Central memory CD8-positive, alpha-beta T cell (primary cell): ENCODE results near the gene MAN2A1.

Experiments
- ATAC-seq: fragments of 150-1000 bp; cut with Tn5 transposase; replicated peaks from 2 replicates; pipeline ENCODE4 v1.10.0; 2022; ENCODE audit warnings: mild to moderate bottlenecking, moderate FRiP score, moderate number of reproducible peaks; ENCODE audit not compliant: poor library complexity, severe bottlenecking; ENCODE audit errors: extremely low read depth
- DNase-seq, 2 donors: peaks; one replicate each; pipeline ENCODE4 v3.0.0; 2021; ENCODE audit warnings: low spot score in 2 of 2
- H3K27ac Mint-ChIP-seq: one replicate; pipeline ENCODE4 v1.8.0; 2022; ENCODE audit warnings: low read depth, mild to moderate bottlenecking, moderate library complexity, mixed read lengths
- H3K27me3 Mint-ChIP-seq: one replicate; pipeline ENCODE4 v1.8.0; 2022; ENCODE audit warnings: mixed read lengths
- H3K36me3 Mint-ChIP-seq: one replicate; pipeline ENCODE4 v1.8.0; 2022; ENCODE audit warnings: mild to moderate bottlenecking, moderate library complexity, mixed read lengths; ENCODE audit not compliant: insufficient read depth
- H3K4me1 Mint-ChIP-seq: one replicate; pipeline ENCODE4 v1.8.0; 2022; ENCODE audit warnings: mixed read lengths
- H3K4me3 Mint-ChIP-seq: one replicate; pipeline ENCODE4 v1.8.0; 2022; ENCODE audit warnings: mild to moderate bottlenecking, moderate library complexity, mixed read lengths
- H3K9me3 Mint-ChIP-seq: one replicate; pipeline ENCODE4 v1.8.0; 2022; ENCODE audit warnings: mixed read lengths

Gene MAN2A1

DNA sequence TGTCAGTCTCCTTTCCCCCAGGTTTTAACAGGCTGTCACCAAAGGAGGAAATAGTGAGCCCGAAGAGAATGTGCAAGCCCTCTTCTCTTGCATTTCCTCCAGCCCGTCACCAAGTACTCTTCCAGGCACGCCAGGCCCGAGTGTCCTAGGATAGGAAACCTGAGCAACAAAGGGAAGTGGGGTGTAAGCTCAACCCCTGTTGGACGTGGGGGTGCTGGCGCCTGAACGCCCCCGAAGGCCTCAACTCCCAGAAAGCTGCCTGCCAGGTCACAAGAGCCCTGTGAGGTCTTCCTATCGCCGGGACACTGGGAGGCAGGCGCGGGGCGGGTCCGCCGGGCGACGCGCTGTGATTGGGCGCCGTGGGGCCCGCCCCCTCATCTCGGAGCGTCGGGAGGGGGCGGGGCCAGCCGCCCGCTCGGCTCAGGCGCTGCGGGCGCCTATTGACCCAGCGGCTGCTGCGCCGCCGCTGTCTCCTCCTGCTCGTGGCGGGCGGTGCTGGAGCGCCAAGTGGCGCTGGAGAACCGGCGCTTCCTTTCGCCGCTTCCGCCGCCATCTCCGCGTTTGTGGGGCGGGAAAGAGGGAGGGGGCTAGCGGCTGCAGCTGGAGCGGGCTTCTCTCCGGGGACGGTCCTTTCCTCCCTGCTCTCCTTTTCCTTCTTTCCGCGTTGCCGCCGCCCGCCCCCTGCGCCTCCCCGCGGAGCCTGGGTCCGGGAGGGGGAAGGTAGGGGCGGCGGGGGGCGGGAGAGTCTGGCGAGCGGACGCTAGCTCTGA, 572 bp upstream of the MAN2A1 start:
- peak; percentile 50 to 54 for DNase-seq
- peak overlapping the region; percentile 88 for H3K27ac Mint-ChIP-seq
- H3K4me1 Mint-ChIP-seq: peaks cover 35% of the 10 kb centered on the region
- peak; percentile 75 for ATAC-seq
- H3K27me3 Mint-ChIP-seq: no peaks in the 10 kb centered on the region
- H3K36me3 Mint-ChIP-seq: peaks cover 17% of the 10 kb centered on the region
- peak overlapping the region; percentile 88 for H3K4me3 Mint-ChIP-seq
- H3K9me3 Mint-ChIP-seq: no peaks in the 10 kb centered on the region

DNA sequence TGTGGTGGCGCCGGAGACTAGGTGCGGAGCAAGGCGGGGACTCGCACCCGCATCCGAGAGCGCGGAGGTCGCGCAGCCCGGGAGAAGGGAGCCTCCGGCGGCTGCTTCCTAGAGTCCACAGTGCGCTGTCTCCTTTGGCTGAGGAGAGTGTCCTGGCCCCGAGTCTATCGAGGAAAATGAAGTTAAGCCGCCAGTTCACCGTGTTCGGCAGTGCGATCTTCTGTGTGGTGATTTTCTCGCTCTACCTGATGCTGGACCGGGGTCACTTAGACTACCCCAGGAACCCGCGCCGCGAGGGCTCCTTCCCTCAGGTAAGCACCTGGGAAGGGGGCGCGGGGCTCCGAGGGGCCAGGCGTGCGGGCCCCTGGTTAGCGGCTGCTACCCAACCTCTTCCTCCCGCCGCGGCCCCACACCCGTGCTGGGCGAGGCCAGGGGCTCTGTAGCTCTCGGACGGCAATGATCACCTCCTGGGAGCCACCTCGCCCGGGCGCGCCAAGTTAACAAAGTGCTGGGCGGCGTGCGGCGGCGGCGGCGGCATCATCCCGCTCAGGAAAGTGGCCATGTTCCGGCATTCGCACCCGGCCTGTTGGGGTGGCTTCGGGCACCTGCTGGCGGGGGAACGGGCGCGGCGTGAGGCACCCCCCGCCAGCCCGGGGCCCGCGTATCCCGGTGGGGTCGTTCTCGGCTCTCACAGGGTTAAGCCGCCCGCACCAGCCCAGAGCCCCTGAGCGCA, 681 bp downstream of the MAN2A1 start:
- DNase-seq (peak; percentile 37 to 41), ATAC-seq (peak; percentile 6)
- H3K4me1 Mint-ChIP-seq: peaks cover 48% of the 10 kb centered on the region
- peaks cover 22% of the 10 kb centered on the region for H3K36me3 Mint-ChIP-seq
- no peaks in the 10 kb centered on the region for H3K9me3 Mint-ChIP-seq
- peak overlapping the region; percentile 88 for H3K27ac Mint-ChIP-seq
- peak overlapping the region; percentile 88 for H3K4me3 Mint-ChIP-seq
- H3K27me3 Mint-ChIP-seq: no peaks in the 10 kb centered on the region

DNA sequence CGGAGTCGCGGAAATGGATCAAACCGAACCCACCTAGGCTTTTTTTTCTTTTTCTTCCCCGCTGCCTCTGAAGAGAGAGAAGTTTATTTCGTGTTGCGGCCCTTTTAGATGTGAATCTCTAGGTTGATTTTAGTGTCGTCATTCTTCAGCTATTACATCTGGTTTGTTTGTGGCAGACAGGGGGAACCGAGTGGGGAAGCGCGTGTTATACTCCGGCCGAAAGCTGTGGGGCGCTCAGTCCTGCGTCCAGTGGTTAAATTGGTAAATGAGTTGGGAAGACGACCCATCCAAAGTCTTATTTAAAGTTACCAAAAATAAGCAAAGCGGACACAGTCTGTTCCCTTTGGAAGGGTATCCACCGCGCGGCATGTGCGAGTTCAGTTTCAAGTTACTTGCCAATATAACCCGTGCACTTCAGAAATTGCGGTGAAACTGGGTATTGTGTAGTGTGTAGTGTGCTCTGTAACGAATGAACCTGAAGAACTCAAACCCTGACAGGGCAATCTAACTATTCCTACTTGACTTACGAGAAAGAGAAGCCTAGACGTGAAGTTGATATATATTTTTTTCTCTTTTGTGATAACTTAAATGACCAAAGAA, 1.3 kb downstream of the MAN2A1 start:
- peak in 1 of 2 donors; percentile 35 for DNase-seq
- H3K4me3 Mint-ChIP-seq: peak overlapping the region; percentile 88
- no peaks in the 10 kb centered on the region for H3K27me3 Mint-ChIP-seq
- H3K9me3 Mint-ChIP-seq: no peaks in the 10 kb centered on the region
- H3K4me1 Mint-ChIP-seq: peaks cover 54% of the 10 kb centered on the region
- ATAC-seq: peak; percentile 38
- peak overlapping the region; percentile 88 for H3K27ac Mint-ChIP-seq
- H3K36me3 Mint-ChIP-seq: peaks cover 22% of the 10 kb centered on the region

DNA sequence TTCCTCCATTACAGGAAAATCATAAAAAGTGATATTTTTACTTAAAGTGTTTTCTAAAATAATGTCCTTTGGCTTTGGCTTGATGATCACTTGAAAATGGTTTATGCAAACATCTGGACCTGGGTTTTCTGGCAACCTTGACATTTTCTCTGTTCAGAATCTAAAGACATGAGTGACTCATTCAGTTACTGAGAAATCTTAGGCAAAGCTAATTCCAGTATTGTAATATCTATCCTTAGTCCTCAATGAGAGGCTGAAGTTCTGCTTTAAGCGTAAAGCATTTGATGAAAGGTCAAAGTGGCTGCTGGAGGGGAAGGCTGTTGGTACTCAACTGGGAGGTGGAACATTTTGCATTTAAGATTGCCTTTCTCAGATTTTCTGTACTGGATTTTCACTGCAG, 2.3 kb downstream of the MAN2A1 start:
- Mint-ChIP-seq H3K4me1 (peaks cover 63% of the 10 kb centered on the region), H3K27me3 (no peaks in the 10 kb centered on the region), H3K27ac (peak overlapping the region; percentile 88), H3K4me3 (peak overlapping the region; percentile 88), H3K36me3 (peaks cover 22% of the 10 kb centered on the region), H3K9me3 (no peaks in the 10 kb centered on the region)
- ATAC-seq (no peak), DNase-seq (no peak)

DNA sequence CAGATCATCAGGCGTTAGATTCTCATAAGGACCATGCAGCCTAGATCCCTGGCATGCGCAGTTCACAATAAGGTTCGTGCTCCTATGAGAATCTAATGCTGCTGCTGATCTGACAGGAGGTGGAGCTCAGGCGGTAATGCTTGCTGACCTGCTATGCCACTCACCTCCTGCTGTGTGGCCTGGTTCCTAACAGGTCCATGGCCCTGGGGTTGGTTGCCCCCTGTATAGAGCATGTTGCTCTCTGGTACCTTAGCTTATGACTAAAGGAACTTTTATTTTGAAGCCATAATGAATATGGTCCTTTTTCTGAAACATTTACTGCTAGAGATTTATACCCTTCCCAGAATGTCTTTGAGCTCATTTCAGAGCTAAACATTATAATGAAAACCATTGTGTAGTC, 3.1 kb downstream of the MAN2A1 start:
- H3K27ac Mint-ChIP-seq: peak overlapping the region; percentile 44
- peaks cover 22% of the 10 kb centered on the region for H3K36me3 Mint-ChIP-seq
- H3K4me1 Mint-ChIP-seq: peaks cover 71% of the 10 kb centered on the region
- no peak for ATAC-seq
- no peaks in the 10 kb centered on the region for H3K9me3 Mint-ChIP-seq
- DNase-seq: no peak
- H3K27me3 Mint-ChIP-seq: no peaks in the 10 kb centered on the region
- peak overlapping the region; percentile 88 for H3K4me3 Mint-ChIP-seq

DNA sequence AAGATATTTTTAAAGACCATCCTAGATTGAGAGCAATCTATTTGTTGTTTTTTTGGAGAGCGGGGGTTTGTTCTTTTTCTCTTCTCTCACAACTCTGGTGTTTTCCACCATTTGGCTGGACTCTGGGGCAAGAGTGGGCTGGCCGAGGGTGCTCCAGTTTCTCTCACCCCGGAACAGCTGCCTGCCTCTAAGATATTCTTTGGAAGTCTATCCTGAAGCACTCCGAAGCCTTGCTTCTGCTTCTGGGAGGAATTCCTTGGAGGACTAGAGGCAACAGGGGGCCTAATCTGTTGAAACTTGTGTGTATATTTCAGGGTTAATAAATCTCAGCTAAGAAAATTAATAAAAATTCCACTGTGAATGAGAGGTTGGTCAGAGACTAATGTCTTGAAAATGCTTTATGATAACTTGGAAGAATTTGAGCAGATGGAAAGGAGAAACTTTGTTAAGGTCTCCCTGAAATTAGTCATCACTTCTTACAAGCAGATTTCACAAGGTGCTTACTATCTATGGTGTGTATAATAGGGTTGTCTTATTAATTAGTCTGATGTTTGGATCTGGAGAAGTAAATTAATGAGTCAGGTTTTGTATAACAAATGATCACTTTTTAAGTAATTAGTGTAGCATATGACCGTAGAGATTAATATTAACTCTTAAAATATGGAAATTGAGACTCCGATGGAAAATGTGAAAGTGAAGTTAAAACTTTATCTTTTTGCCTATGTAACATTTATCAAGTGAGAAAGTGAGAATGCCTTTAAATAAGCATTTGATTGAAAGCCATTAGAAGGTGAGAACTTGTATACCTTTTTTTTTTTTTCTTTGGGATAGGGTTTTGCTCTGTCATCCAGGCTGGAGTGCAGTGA, 4.0 kb downstream of the MAN2A1 start:
- H3K27me3 Mint-ChIP-seq: no peaks in the 10 kb centered on the region
- H3K4me1 Mint-ChIP-seq: peaks cover 81% of the 10 kb centered on the region
- no peak for ATAC-seq
- H3K4me3 Mint-ChIP-seq: peak overlapping the region; percentile 88
- DNase-seq: no peak
- peaks cover 21% of the 10 kb centered on the region for H3K36me3 Mint-ChIP-seq
- no peaks in the 10 kb centered on the region for H3K9me3 Mint-ChIP-seq
- H3K27ac Mint-ChIP-seq: peak overlapping the region; percentile 44

DNA sequence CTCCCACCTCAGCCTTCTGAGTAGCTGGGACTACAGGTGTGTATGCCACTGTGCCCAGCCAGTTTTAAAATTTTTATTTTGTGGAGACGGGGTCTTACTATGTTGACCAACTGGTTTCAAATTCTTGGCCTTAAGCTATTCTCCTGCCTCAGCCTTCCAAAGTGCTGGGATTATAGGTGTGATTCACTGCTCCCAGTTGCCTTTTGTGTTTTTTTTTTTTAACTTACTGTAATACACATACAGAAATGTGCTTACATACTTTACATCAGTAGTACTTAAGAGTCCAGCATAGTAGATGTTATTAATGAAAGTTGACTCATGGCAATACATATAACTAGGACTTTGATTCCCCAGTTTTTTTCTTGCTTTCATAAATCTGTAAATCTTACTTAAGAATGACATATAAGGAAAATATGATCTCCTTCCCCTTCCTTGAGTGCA, 4.7 kb downstream of the MAN2A1 start:
- Mint-ChIP-seq H3K9me3 (no peaks in the 10 kb centered on the region), H3K27ac (peak overlapping the region; percentile 89), H3K4me1 (peaks cover 88% of the 10 kb centered on the region), H3K27me3 (no peaks in the 10 kb centered on the region), H3K4me3 (peak overlapping the region; percentile 88), H3K36me3 (peaks cover 20% of the 10 kb centered on the region)
- ATAC-seq: no peak
- DNase-seq: no peak

DNA sequence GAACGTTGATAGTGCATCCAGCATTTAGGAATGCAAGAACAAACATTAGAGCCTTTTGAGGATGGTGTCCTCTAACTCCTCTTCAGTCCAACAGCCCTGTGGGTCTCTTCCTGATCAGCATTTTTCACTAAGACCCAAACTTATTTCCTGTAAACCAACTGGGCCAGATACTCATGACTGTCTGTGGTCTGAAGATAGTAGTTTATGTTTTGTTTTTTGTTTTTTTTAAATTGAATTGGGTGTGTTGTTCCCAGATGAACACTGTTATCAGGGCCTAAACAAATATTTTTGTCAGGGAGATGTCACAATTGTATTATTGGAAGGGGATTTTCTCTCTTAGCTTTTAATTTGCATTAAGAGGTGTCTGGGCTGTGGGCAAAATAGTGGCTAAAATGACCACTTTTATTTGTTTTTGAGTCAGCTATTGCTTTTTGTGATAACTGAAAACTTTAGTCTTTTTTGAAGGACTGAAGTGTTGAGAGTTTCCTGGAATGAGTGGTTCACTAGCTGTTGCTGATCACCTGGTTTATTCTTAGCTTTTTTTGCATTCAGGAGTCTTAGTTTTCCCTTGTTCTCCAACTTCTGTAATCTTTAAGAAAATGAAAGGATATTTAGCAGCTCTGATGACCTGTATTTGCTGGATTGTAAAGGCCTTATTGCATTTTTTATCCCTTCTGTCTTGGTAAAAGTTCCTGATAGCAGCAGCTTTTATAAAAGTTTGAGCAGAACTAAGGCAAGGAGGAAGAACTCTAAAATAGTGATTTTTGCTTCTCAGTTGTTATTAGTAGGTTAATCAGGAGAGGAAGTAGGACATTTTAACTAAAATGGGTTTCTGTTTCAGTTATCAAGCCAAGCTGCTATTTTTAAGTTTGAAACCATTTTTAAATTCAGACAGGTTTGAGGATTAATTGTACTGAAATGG, 5.5 kb downstream of the MAN2A1 start:
- DNase-seq: no peak
- Mint-ChIP-seq H3K27ac (peak overlapping the region; percentile 89), H3K27me3 (no peaks in the 10 kb centered on the region), H3K4me1 (peaks cover 96% of the 10 kb centered on the region), H3K9me3 (no peaks in the 10 kb centered on the region), H3K36me3 (peaks cover 14% of the 10 kb centered on the region), H3K4me3 (peak overlapping the region; percentile 88)
- no peak for ATAC-seq

DNA sequence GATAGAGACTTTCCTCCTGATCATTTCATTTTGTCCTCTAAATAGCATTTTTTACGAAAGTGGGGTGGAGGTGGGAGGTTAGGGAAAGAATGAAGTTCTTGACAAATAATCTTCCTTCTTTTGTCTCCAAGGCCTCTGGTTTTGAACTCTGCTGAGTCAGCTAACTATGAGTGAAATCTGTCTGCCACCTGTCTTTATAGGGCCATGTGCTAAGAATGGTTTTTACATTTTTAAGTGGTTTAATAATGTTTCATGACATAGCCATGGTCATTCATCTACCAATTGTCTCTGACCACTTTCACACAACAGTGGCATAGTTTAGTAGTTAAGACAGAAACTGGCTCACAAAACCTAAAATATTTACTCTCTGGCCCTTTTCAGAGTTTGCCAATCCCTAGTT, 7.6 kb downstream of the MAN2A1 start:
- Mint-ChIP-seq H3K4me3 (no peak overlapping the region), H3K27ac (peak overlapping the region; percentile 89), H3K27me3 (no peaks in the 10 kb centered on the region), H3K9me3 (no peaks in the 10 kb centered on the region), H3K36me3 (peaks cover 13% of the 10 kb centered on the region), H3K4me1 (peaks cover 97% of the 10 kb centered on the region)
- no peak for ATAC-seq
- no peak for DNase-seq

DNA sequence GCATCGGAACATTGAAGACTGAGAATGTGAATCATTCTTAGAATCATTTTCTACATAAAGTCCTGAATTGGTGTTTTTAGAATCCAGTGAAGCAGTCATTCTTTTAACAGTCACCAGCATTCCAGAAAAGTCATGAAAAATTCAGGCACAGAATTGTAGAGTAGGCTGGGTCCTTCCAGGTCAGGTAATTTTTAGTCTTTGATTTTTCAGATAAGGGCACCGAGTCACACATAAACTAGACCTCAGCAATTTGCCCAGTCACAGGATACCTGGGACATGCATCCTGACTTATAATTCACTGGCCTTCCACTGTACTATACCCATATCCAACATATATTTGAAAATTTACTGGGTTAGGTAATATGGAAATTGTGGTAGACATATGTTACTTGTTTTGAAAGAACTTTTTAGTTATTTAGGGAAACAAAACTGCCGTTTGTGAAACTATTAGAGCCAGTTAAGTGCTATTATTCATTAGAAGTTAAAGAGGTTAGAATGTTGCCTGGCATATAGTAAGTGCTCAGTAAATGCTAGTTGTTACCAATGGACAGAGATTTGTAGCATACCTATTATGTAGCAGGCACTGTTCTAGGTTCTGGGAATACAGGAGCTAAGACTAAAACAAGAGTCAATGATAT, 10.9 kb downstream of the MAN2A1 start:
- Mint-ChIP-seq H3K27ac (no peak overlapping the region), H3K27me3 (no peaks in the 10 kb centered on the region), H3K4me1 (peaks cover 84% of the 10 kb centered on the region), H3K4me3 (no peak overlapping the region), H3K9me3 (no peaks in the 10 kb centered on the region), H3K36me3 (peaks cover 11% of the 10 kb centered on the region)
- ATAC-seq (no peak), DNase-seq (no peak)

DNA sequence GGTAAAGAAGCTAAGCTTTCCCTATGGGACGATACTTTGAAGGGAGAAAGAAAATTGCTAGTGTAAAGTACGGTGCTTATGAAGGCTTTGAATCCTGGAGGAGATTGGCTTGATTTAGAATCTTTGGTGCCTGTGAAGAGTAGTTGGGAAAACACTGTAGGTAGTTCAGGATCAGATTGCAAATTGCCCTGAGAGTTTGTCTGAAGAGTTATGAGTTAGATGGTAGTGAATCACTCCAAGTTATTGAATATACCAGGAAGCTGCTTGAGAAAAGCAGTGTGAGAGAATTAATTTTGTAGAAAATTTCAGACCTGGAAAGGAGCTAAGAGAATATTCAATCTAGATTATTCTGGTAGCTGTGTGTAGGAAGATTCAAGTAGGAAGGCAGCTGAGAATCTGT, 11.5 kb downstream of the MAN2A1 start:
- Mint-ChIP-seq H3K27ac (peak overlapping the region; percentile 50), H3K4me3 (peak overlapping the region; percentile 4), H3K36me3 (peaks cover 11% of the 10 kb centered on the region), H3K4me1 (peaks cover 83% of the 10 kb centered on the region), H3K9me3 (no peaks in the 10 kb centered on the region), H3K27me3 (no peaks in the 10 kb centered on the region)
- DNase-seq (no peak), ATAC-seq (no peak)
